Stimulated activated CD4-positive, alpha-beta T cell treated with anti-CD3 and anti-CD28 coated beads, Interleukin-1b, Interleukin-23, amount 100 ng/mL, for 4 hours (primary cell): Measurements from ENCODE around the gene FCGR1A.
"Not testable (repeated sequence)": the region's sequence is repeated elsewhere in the genome, so short reads cannot be mapped to it uniquely, and the experiment has no call there.

Experiments
- DNase-seq, 2 donors: peaks; one replicate each; pipeline ENCODE4 v3.0.0-alpha.2; 2020; ENCODE audit warnings: low read depth in 2 of 2

Gene FCGR1A

GRCh38 chr1:149832316-149833126, 50.0 kb downstream of the FCGR1A start:
- not testable (repeated sequence) for DNase-seq

DNA sequence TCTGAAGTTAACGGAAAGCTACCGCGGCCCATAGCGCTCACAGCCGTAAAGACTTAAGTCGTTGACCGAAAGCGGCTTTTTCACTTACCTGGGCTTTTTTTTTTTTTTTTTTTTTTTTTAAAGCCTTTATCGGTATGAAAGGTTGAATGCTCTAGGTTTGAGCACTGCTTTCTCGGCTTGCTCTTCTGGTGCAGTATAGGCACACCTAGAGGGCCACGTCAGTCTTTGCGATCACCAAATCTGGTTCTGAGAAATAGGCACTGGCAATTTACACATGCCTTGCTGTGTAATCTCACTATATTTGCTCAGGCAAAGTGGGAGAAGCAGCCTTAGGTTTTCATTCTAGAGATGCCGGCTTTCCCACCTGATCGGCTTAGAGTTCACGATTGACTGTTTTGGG, 50.6 kb downstream of the FCGR1A start:
- not testable (repeated sequence) for DNase-seq

GRCh38 chr1:149841149-149841548, 58.7 kb downstream of the FCGR1A start:
- DNase-seq = not testable (repeated sequence)
